ENCODE measurements around the gene RBM6. TPM values are rescaled to one million over a fixed set of nuclear protein-coding genes. Genes with fewer than 3 reads are reported as not detected.

The RBM6 gene
- total and polyA plus RNA-seq, 7 experiments from 2014 or later: 29.6 to 208 (median 149) TPM

DNA sequence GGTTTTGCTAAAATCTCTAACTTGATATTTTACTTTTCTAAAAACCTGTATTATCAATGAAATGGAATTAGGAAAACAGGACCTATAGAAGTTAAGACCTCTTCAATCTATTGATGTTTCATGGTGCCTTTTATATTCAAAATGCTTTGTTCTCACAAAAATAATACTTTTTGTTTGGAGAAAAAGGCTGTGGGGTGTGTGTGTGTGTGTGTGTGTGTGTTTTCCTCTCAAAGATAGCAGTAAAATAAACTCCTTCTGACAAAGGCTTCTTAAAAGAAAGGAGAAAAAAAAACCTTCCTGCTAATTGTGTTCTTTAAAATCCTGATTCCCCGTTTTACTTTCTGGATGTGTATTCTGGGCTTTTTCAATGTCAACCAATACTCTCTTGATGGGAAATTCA, 54.5 kb downstream of the RBM6 start:
- Histone ChIP-seq H3K36me3 (ENCODE audit: control insufficient read depth in 2 of 3, insufficient read depth in 3 of 3, low read length in 3 of 3) (peaks cover 3 to 36% (median 10%) of the 10 kb centered on the region in 3 experiments), H3K4me3 (ENCODE audit: low read length) (no peak overlapping the region), H3K27ac (ENCODE audit: low read depth, low read length) (no peak overlapping the region), H3K9me3 (ENCODE audit: control insufficient read depth in 2 of 3, low read length in 3 of 3) (no peaks in the 10 kb centered on the region), H3K27me3 (ENCODE audit: control insufficient read depth in 2 of 2, insufficient read depth in 2 of 2, low read length in 2 of 2) (no peaks in the 10 kb centered on the region), H3K4me1 (ENCODE audit: control insufficient read depth in 2 of 2, insufficient read depth in 2 of 2, low read length in 2 of 2) (no peaks in the 10 kb centered on the region)
- ATAC-seq: no peak
- intact Hi-C loops (cut with micrococcal nuclease): no loop called here
- Mint-ChIP-seq H3K36me3 (peaks cover 0 to 29% (median 4%) of the 10 kb centered on the region in 5 donors), H3K9me3 (no peaks in the 10 kb centered on the region), H3K27ac (peak overlapping the region in 3 of 9 donors; percentile 8 to 44 (median 33)), H3K4me3 (no peak overlapping the region), H3K4me1 (peaks cover 3 to 23% (median 5%) of the 10 kb centered on the region in 7 donors), H3K27me3 (no peaks in the 10 kb centered on the region)
- POLR2A ChIA-PET: interaction anchor here (0.7 kb wide), 1 partner anchor 578 kb away, joined by 3 read pairs; no protein-coding TSS in a partner anchor
- DNase-seq: no peak
- CTCF ChIA-PET: no interaction called here

DNA sequence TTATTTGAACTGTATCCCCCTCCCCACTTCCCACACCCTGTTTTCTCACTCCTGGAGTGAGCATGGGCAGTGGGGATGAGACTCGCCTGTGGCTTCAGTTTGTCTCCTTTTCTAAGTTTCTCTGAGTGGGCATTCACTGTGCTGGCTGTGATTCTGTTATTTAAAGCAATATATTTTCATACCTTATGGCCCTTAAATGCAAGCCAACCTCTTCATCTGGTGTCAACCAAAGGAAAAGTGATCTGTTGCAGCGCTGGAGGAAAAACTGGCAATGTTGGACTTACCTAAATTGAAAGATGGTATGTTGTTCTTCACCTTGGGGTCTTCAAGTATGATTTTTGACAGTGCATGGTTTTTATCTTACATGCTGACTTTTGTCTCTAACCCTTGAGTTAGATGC, 56.1 kb downstream of the RBM6 start:
- H3K9me3 ChIP-seq (ENCODE audit: control insufficient read depth in 2 of 3, low read length in 3 of 3): no peaks in the 10 kb centered on the region
- Mint-ChIP-seq H3K27ac (peak overlapping the region in 1 of 9 donors; percentile 6), H3K9me3 (no peaks in the 10 kb centered on the region), H3K4me1 (peaks cover 3 to 19% (median 5%) of the 10 kb centered on the region in 7 donors), H3K4me3 (no peak overlapping the region), H3K27me3 (no peaks in the 10 kb centered on the region), H3K36me3 (peaks cover 3 to 39% (median 10%) of the 10 kb centered on the region in 5 donors)
- H3K36me3 ChIP-seq (ENCODE audit: control insufficient read depth in 2 of 3, insufficient read depth in 3 of 3, low read length in 3 of 3): peaks cover 3 to 43% (median 16%) of the 10 kb centered on the region in 3 experiments
- no peak overlapping the region for H3K4me3 ChIP-seq (ENCODE audit: low read length)
- no peak for DNase-seq
- intact Hi-C loops (cut with micrococcal nuclease): no loop called here
- POLR2A ChIA-PET: no interaction called here
- CTCF ChIA-PET: no interaction called here
- no peaks in the 10 kb centered on the region for H3K4me1 ChIP-seq (ENCODE audit: control insufficient read depth in 2 of 2, insufficient read depth in 2 of 2, low read length in 2 of 2)
- no peaks in the 10 kb centered on the region for H3K27me3 ChIP-seq (ENCODE audit: control insufficient read depth in 2 of 2, insufficient read depth in 2 of 2, low read length in 2 of 2)
- ATAC-seq: no peak
- H3K27ac ChIP-seq (ENCODE audit: low read depth, low read length): no peak overlapping the region

DNA sequence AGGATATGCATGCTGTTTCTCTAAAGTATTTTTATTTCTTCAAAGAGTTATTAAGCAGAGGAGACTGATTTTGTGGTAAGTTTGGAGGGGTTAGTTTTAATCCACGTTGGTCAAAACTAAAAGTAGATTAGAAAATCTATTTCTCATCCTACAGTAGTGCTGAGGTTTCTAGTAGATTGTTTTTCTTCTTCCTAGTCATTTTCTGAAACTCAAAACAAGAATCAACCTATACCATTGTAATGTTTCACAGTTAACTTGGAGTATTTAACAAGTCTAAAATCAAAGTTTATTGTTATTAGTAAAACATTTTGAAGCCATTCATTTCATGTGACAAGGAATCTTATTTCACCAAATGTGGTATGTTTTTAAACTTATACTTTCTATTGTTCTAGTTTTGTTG, 57.9 kb downstream of the RBM6 start:
- peaks cover 3 to 44% (median 16%) of the 10 kb centered on the region in 5 donors for H3K36me3 Mint-ChIP-seq
- H3K4me1 Mint-ChIP-seq: peaks cover 0 to 22% (median 5%) of the 10 kb centered on the region in 7 donors
- ChIA-PET POLR2A (no interaction called here), CTCF (no interaction called here)
- no peak overlapping the region for H3K4me3 Mint-ChIP-seq
- no peak overlapping the region for H3K4me3 ChIP-seq (ENCODE audit: low read length)
- H3K27me3 ChIP-seq (ENCODE audit: control insufficient read depth in 2 of 2, insufficient read depth in 2 of 2, low read length in 2 of 2): no peaks in the 10 kb centered on the region
- ATAC-seq: no peak
- no peaks in the 10 kb centered on the region for H3K4me1 ChIP-seq (ENCODE audit: control insufficient read depth in 2 of 2, insufficient read depth in 2 of 2, low read length in 2 of 2)
- no peaks in the 10 kb centered on the region for H3K27me3 Mint-ChIP-seq
- peak overlapping the region in 1 of 9 donors; percentile 37 for H3K27ac Mint-ChIP-seq
- DNase-seq: no peak
- intact Hi-C loops (cut with micrococcal nuclease): no loop called here
- H3K27ac ChIP-seq (ENCODE audit: low read depth, low read length): no peak overlapping the region
- peaks cover 3 to 43% (median 16%) of the 10 kb centered on the region in 3 experiments for H3K36me3 ChIP-seq (ENCODE audit: control insufficient read depth in 2 of 3, insufficient read depth in 3 of 3, low read length in 3 of 3)
- H3K9me3 ChIP-seq (ENCODE audit: control insufficient read depth in 2 of 3, low read length in 3 of 3): no peaks in the 10 kb centered on the region
- no peaks in the 10 kb centered on the region for H3K9me3 Mint-ChIP-seq

DNA sequence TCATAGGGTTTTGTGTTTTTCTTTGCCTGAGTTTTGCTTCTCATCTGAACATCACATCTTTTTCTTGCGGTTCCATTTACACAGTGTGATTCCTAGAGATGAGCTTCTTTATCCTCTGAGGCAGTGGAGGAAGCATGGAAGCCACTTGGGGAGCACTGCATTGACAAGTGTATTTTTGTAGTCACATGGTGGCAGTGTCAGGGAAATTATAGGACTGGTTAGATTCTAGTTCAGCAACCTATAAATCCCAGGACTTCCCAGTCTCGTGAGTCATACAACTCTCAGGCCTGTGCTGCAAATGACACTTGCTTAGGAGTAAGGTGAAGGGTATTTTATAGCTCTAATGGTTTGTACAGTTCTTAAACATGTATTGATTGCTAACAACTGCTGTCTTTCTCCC, 58.4 kb downstream of the RBM6 start:
- Mint-ChIP-seq H3K27ac (peak overlapping the region in 1 of 9 donors; percentile 7), H3K36me3 (peaks cover 3 to 42% (median 18%) of the 10 kb centered on the region in 5 donors)

DNA sequence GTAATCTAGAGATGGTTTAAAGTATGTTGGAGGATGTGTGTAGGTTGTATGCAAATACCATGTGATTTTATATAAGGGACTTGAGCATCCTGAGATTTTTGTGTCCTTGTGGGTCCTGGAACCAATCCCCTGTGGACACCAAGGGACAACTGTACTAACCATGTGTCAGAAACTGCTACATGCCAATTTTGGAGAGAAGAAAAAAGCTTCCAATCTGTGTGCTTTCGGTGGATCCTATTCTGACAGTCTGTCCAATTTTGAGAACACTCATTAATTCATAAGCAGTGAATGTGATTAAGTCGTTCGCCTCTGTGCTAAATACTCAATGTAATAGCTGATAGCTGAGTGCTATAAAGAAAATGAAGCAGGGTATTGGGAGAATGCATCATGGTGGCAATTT, 61.6 kb downstream of the RBM6 start:
- DNase-seq: no peak
- no peak overlapping the region for H3K27ac Mint-ChIP-seq
- peaks cover 2 to 16% (median 9%) of the 10 kb centered on the region in 7 donors for H3K4me1 Mint-ChIP-seq
- POLR2A ChIA-PET: no interaction called here
- H3K27me3 Mint-ChIP-seq: no peaks in the 10 kb centered on the region
- no peak for ATAC-seq
- no peak overlapping the region for H3K4me3 Mint-ChIP-seq
- H3K36me3 Mint-ChIP-seq: peaks cover 3 to 49% (median 27%) of the 10 kb centered on the region in 5 donors
- Histone ChIP-seq H3K4me1 (ENCODE audit: control insufficient read depth in 2 of 2, insufficient read depth in 2 of 2, low read length in 2 of 2) (no peaks in the 10 kb centered on the region), H3K27ac (ENCODE audit: low read depth, low read length) (no peak overlapping the region), H3K4me3 (ENCODE audit: low read length) (no peak overlapping the region), H3K36me3 (ENCODE audit: control insufficient read depth in 2 of 3, insufficient read depth in 3 of 3, low read length in 3 of 3) (peaks cover 3 to 37% (median 12%) of the 10 kb centered on the region in 3 experiments), H3K27me3 (ENCODE audit: control insufficient read depth in 2 of 2, insufficient read depth in 2 of 2, low read length in 2 of 2) (no peaks in the 10 kb centered on the region), H3K9me3 (ENCODE audit: control insufficient read depth in 2 of 3, low read length in 3 of 3) (no peaks in the 10 kb centered on the region)
- intact Hi-C loops (cut with micrococcal nuclease): no loop called here
- H3K9me3 Mint-ChIP-seq: no peaks in the 10 kb centered on the region
- CTCF ChIA-PET: no interaction called here

More for the DNA sequence above, 58.4 kb downstream of the RBM6 start:
- CTCF ChIA-PET: no interaction called here
- peak overlapping the region; percentile 26 for H3K27ac ChIP-seq (ENCODE audit: low read depth, low read length)
- Mint-ChIP-seq H3K27me3 (no peaks in the 10 kb centered on the region), H3K4me3 (no peak overlapping the region), H3K4me1 (peaks cover under 1 to 21% (median 5%) of the 10 kb centered on the region in 7 donors), H3K9me3 (no peaks in the 10 kb centered on the region)
- ATAC-seq (no peak), DNase-seq (no peak)
- no peaks in the 10 kb centered on the region for H3K4me1 ChIP-seq (ENCODE audit: control insufficient read depth in 2 of 2, insufficient read depth in 2 of 2, low read length in 2 of 2)
- no peaks in the 10 kb centered on the region for H3K9me3 ChIP-seq (ENCODE audit: control insufficient read depth in 2 of 3, low read length in 3 of 3)
- H3K4me3 ChIP-seq (ENCODE audit: low read length): no peak overlapping the region
- POLR2A ChIA-PET: no interaction called here
- H3K27me3 ChIP-seq (ENCODE audit: control insufficient read depth in 2 of 2, insufficient read depth in 2 of 2, low read length in 2 of 2): no peaks in the 10 kb centered on the region
- H3K36me3 ChIP-seq (ENCODE audit: control insufficient read depth in 2 of 3, insufficient read depth in 3 of 3, low read length in 3 of 3): peaks cover 3 to 44% (median 16%) of the 10 kb centered on the region in 3 experiments
- intact Hi-C loops (cut with micrococcal nuclease): no loop called here

DNA sequence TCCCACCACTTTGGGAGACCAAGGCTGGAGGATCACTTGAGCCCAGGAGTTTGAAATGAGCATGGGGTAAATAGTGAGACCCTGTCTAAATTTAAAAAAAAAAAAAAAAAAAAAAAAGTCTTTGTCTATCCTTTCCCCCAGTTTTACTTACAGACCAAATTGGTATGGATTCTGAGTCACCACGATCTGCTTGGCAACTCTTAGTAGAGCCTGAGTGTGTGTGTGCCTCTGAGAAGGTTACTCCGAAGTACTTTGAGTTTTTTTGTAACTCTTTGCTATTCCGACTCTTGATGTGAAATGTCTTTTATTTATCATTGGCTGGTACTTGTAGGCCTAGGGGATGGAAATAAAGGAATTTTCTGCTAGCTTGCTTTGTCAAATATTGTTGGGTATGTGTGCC, 63.3 kb downstream of the RBM6 start:
- intact Hi-C loops (cut with micrococcal nuclease): no loop called here
- no peaks in the 10 kb centered on the region for H3K4me1 ChIP-seq (ENCODE audit: control insufficient read depth in 2 of 2, insufficient read depth in 2 of 2, low read length in 2 of 2)
- DNase-seq (no peak), ATAC-seq (no peak)
- no peaks in the 10 kb centered on the region for H3K9me3 Mint-ChIP-seq
- ChIA-PET CTCF (no interaction called here), POLR2A (interaction anchor here (0.7 kb wide), 1 partner anchor 59 kb away, joined by 4 read pairs; no protein-coding TSS in a partner anchor)
- no peaks in the 10 kb centered on the region for H3K9me3 ChIP-seq (ENCODE audit: control insufficient read depth in 2 of 3, low read length in 3 of 3)
- H3K4me3 ChIP-seq (ENCODE audit: low read length): no peak overlapping the region
- H3K4me3 Mint-ChIP-seq: no peak overlapping the region
- H3K27ac ChIP-seq (ENCODE audit: low read depth, low read length): no peak overlapping the region
- H3K27me3 ChIP-seq (ENCODE audit: control insufficient read depth in 2 of 2, insufficient read depth in 2 of 2, low read length in 2 of 2): no peaks in the 10 kb centered on the region
- no peaks in the 10 kb centered on the region for H3K27me3 Mint-ChIP-seq
- H3K36me3 Mint-ChIP-seq: peaks cover 3 to 45% (median 29%) of the 10 kb centered on the region in 5 donors
- peaks cover 3 to 46% (median 11%) of the 10 kb centered on the region in 3 experiments for H3K36me3 ChIP-seq (ENCODE audit: control insufficient read depth in 2 of 3, insufficient read depth in 3 of 3, low read length in 3 of 3)
- peaks cover 0 to 11% (median 7%) of the 10 kb centered on the region in 7 donors for H3K4me1 Mint-ChIP-seq
- peak overlapping the region in 1 of 9 donors; percentile 29 for H3K27ac Mint-ChIP-seq

DNA sequence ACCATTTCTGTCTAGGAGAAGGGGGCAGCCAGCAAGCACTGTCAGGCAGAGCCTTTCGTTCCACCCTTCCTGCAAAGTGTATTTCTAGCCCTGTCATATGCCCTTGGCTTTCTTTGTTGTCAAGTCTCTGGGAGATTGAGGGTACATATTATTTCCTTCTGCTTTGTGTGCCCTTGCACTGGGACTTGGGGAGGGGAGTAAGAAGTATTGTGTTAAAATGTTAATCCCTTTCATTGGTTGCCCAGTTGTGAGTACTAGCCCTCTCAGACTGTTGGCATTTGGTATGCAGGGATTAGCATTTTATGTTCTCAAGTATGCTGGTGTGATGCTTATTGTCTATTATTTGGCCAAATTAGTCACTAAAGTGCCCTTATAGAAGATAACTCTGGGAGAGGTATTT, 63.9 kb downstream of the RBM6 start:
- Mint-ChIP-seq H3K27ac (peak overlapping the region in 2 of 9 donors; percentile 6 to 29), H3K36me3 (peaks cover 3 to 44% (median 29%) of the 10 kb centered on the region in 5 donors)
- POLR2A ChIA-PET: no interaction called here

More for the DNA sequence above, 63.9 kb downstream of the RBM6 start:
- CTCF ChIA-PET: interaction anchor here (0.6 kb wide), 1 partner anchor 437 kb away, joined by 5 read pairs; no protein-coding TSS in a partner anchor
- H3K27me3 ChIP-seq (ENCODE audit: control insufficient read depth in 2 of 2, insufficient read depth in 2 of 2, low read length in 2 of 2): no peaks in the 10 kb centered on the region
- no peak overlapping the region for H3K4me3 ChIP-seq (ENCODE audit: low read length)
- intact Hi-C loops (cut with micrococcal nuclease): no loop called here
- no peak for DNase-seq
- H3K27me3 Mint-ChIP-seq: no peaks in the 10 kb centered on the region
- no peak overlapping the region for H3K4me3 Mint-ChIP-seq
- H3K9me3 Mint-ChIP-seq: no peaks in the 10 kb centered on the region
- H3K4me1 ChIP-seq (ENCODE audit: control insufficient read depth in 2 of 2, insufficient read depth in 2 of 2, low read length in 2 of 2): no peaks in the 10 kb centered on the region
- H3K9me3 ChIP-seq (ENCODE audit: control insufficient read depth in 2 of 3, low read length in 3 of 3): no peaks in the 10 kb centered on the region
- no peak overlapping the region for H3K27ac ChIP-seq (ENCODE audit: low read depth, low read length)
- peaks cover 0 to 11% (median 7%) of the 10 kb centered on the region in 7 donors for H3K4me1 Mint-ChIP-seq
- ATAC-seq: no peak
- H3K36me3 ChIP-seq (ENCODE audit: control insufficient read depth in 2 of 3, insufficient read depth in 3 of 3, low read length in 3 of 3): peaks cover 3 to 44% (median 11%) of the 10 kb centered on the region in 3 experiments
